A549 (cell line): ENCODE data around the gene ARHGEF16. TPM values are rescaled to one million over a fixed set of nuclear protein-coding genes. Genes with fewer than 3 reads are reported as not detected.

Experiments
- ATAC-seq, 2 experiments: fragments of 200-7000 bp in 1 of 2; fragments of >200 bp in 1 of 2; cut with Nextera tagmentation in 1 of 2; cut with Tn5 transposase in 1 of 2; 3 replicates each; pipeline versions ENCODE4 v1.8.0 to v1.9.1; 2018 to 2020; ENCODE audit warnings: mild to moderate bottlenecking in 1 of 2, moderate library complexity in 1 of 2
- CTCF ChIA-PET: fragments of 300-600 bp; sonication (Branson Sonifier 250); formaldehyde crosslinking; extraction: SDS; loops from one replicate; lab custom pipeline; 2021; ENCODE audit warnings: antibody characterized with exemption, inconsistent platforms; lab: Yijun Ruan, JAX
- POLR2A ChIA-PET: fragments of 350-600 bp; formaldehyde crosslinking; extraction: SDS; loops from one replicate; lab custom pipeline; 2021; ENCODE audit warnings: antibody characterized with exemption, inconsistent platforms; lab: Yijun Ruan, JAX
- DNase-seq, 2 experiments: peaks; one replicate each; pipeline versions ENCODE4 v3.0.0 to v3.0.0-alpha.2; 2011 to 2016; ENCODE audit warnings: low read depth in 1 of 2, low spot score in 1 of 2
- FAIRE-seq: peaks from 2 replicates; lab custom pipeline; 2011; peaks lifted over from hg19 to GRCh38; lab: Jason Lieb, UNC
- H3K27ac ChIP-seq, 2 experiments: fragments of >200 bp; sonication (Bioruptor Twin); formaldehyde crosslinking; 3 replicates each; pipeline ENCODE4 v1.5.1; 2016 to 2017
- H3K4me1 ChIP-seq: fragments of >200 bp; sonication (Bioruptor Twin); formaldehyde crosslinking; 3 replicates; pipeline ENCODE4 v1.6.1; 2016
- H3K4me2 ChIP-seq: fragments of >200 bp; sonication (Bioruptor Twin); formaldehyde crosslinking; 3 replicates; pipeline ENCODE4 v1.6.1; 2016
- H3K4me3 ChIP-seq: fragments of >200 bp; sonication (Bioruptor Twin); formaldehyde crosslinking; 3 replicates; pipeline ENCODE4 v1.5.1; 2016
- H3K9me3 ChIP-seq: fragments of >200 bp; sonication (Bioruptor Twin); formaldehyde crosslinking; 3 replicates; pipeline ENCODE4 v1.6.1; 2016
- ATOH8 ChIP-seq: fragments of 250-450 bp; sonication (Bioruptor Pico); IDR thresholded peaks from 2 replicates; pipeline ENCODE4 v1.5.0; 2020; ENCODE audit warnings: low read depth, mild to moderate bottlenecking, moderate library complexity
- CBX2 ChIP-seq: fragments of 200-600 bp; sonication (generic); IDR thresholded peaks from 2 replicates; pipeline ENCODE4 v1.6.1; 2016; ENCODE audit warnings: low read depth, mild to moderate bottlenecking, borderline replicate concordance
- CHD4 ChIP-seq: fragments of 200-600 bp; sonication (generic); IDR thresholded peaks from 2 replicates; pipeline ENCODE4 v1.6.1; 2016; ENCODE audit warnings: antibody characterized with exemption, mild to moderate bottlenecking, borderline replicate concordance
- EHF ChIP-seq: fragments of 250-450 bp; sonication (Bioruptor Pico); IDR thresholded peaks from 2 replicates; pipeline ENCODE4 v1.5.0; 2020; ENCODE audit warnings: mild to moderate bottlenecking
- ELK1 ChIP-seq: fragments of 150-350 bp; IDR thresholded peaks from 2 replicates; pipeline ENCODE4 v1.6.1; 2014; ENCODE audit warnings: low read depth, mild to moderate bottlenecking, low read length
- EP300 ChIP-seq, 2 experiments: fragments of >200 bp; sonication (Bioruptor Twin); formaldehyde crosslinking; IDR thresholded peaks; 2 replicates in 1 of 2; 3 replicates in 1 of 2; pipeline ENCODE4 v1.6.1; 2016 to 2017
- ESRRA ChIP-seq: fragments of 150-350 bp; IDR thresholded peaks from 2 replicates; pipeline ENCODE4 v1.6.1; 2014; ENCODE audit warnings: mild to moderate bottlenecking, low read length, borderline replicate concordance
- FOSL2 ChIP-seq, 2 experiments: fragments of 450-650 bp in 1 of 2; fragments of >200 bp in 1 of 2; sonication (Bioruptor Twin) in 1 of 2; formaldehyde crosslinking; IDR thresholded peaks; 2 replicates each; pipeline versions ENCODE4 v1.5.0 to v1.6.1; 2016 to 2020; ENCODE audit warnings: mild to moderate bottlenecking in 1 of 2, moderate library complexity in 1 of 2
- GATA3 ChIP-seq: IDR thresholded peaks from 2 replicates; pipeline ENCODE4 v1.6.1; 2012; ENCODE audit warnings: borderline replicate concordance
- HOXB5 ChIP-seq: fragments of 250-450 bp; sonication (Bioruptor Pico); IDR thresholded peaks from 2 replicates; pipeline ENCODE4 v1.5.0; 2020; ENCODE audit warnings: mild to moderate bottlenecking, moderate library complexity
- KDM1A ChIP-seq: fragments of 200-600 bp; sonication (generic); IDR thresholded peaks from 2 replicates; pipeline ENCODE4 v1.6.1; 2016; ENCODE audit warnings: low read depth, mild to moderate bottlenecking
- KDM5A ChIP-seq: fragments of 200-600 bp; sonication (generic); IDR thresholded peaks from 2 replicates; pipeline ENCODE4 v1.6.1; 2016; ENCODE audit warnings: antibody characterized with exemption, mild to moderate bottlenecking
- NFE2L2 ChIP-seq: fragments of 150-350 bp; conservative IDR thresholded peaks from 2 replicates; pipeline ENCODE4 v1.6.1; 2014; ENCODE audit warnings: low read length
- NPAS2 ChIP-seq: fragments of 250-450 bp; sonication (Bioruptor Pico); IDR thresholded peaks from 2 replicates; pipeline ENCODE4 v1.8.0; 2022; ENCODE audit warnings: mild to moderate bottlenecking, moderate library complexity, borderline replicate concordance
- NR3C1 ChIP-seq: fragments of >200 bp; sonication (Bioruptor Twin); formaldehyde crosslinking; IDR thresholded peaks from 3 replicates; pipeline ENCODE4 v1.6.1; 2017
- POLR2A ChIP-seq: IDR thresholded peaks from 2 replicates; pipeline ENCODE4 v1.6.1; 2012; ENCODE audit warnings: mild to moderate bottlenecking, low read length
- POLR2AphosphoS2 ChIP-seq: conservative IDR thresholded peaks from 2 replicates; pipeline ENCODE4 v1.6.1; 2012; ENCODE audit warnings: low read length, improper control_type of control experiment, inconsistent platforms
- RAD21 ChIP-seq, 2 experiments: fragments of >200 bp in 1 of 2; sonication (Bioruptor Twin) in 1 of 2; formaldehyde crosslinking in 1 of 2; IDR thresholded peaks in 1 of 2; conservative IDR thresholded peaks in 1 of 2; 2 replicates in 1 of 2; 3 replicates in 1 of 2; pipeline ENCODE4 v1.6.1; 2012 to 2018; ENCODE audit warnings: inconsistent platforms in 1 of 2
- RARB ChIP-seq: fragments of 250-450 bp; sonication (Bioruptor Pico); IDR thresholded peaks from 2 replicates; pipeline ENCODE4 v1.8.0; 2021; ENCODE audit warnings: mild to moderate bottlenecking, moderate library complexity
- RFX5 ChIP-seq: fragments of 450-650 bp; IDR thresholded peaks from 2 replicates; pipeline ENCODE4 v1.7.1; 2014; ENCODE audit warnings: antibody characterized with exemption, mild to moderate bottlenecking, moderate library complexity
- RNF2 ChIP-seq: fragments of 200-600 bp; sonication (generic); IDR thresholded peaks from 2 replicates; pipeline ENCODE4 v1.6.1; 2016; ENCODE audit warnings: low read depth, mild to moderate bottlenecking, antibody characterized with exemption, moderate library complexity, borderline replicate concordance
- ZFP36 ChIP-seq: fragments of 450-650 bp; IDR thresholded peaks from 2 replicates; pipeline ENCODE4 v1.6.1; 2014; ENCODE audit warnings: borderline replicate concordance; ENCODE audit not compliant: partially characterized antibody
- WGBS: methylation state at CpG from one replicate; pipeline ENCODE4 v1.1.6; 2017; ENCODE audit errors: missing lambda C conversion rate; 5-methylcytosine and 5-hydroxymethylcytosine counted together
- polyA plus RNA-seq, 4 experiments: library from polyadenylated mRNA; depleted of rRNA in 3 of 4; stranded (reverse); fragments of >200 nt; fragmentation: RNase III in 1 of 4; extraction: RNeasy Plus Mini Kit Qiagen cat#74134 plus additional on column Dnase treatment in 1 of 4; gene quantifications; 2 replicates in 3 of 4; 3 replicates in 1 of 4; pipeline ENCODE4 v1.2.3, GENCODE V29; 2011 to 2017
- TF ChIP-seq, protein P1 (sequence below): fragments of >200 bp; sonication (Bioruptor Twin); formaldehyde crosslinking; IDR thresholded peaks from 2 replicates; pipeline ENCODE4 v1.6.1; 2016

ARHGEF16 gene
- polyA plus RNA-seq, 2 of the 4 experiments (the other 2 are of a cell fraction) = 1.4 to 3.2 TPM

- Histone ChIP-seq H3K4me1 (peaks cover 16% of the 10 kb centered on the region), H3K4me2 (no peak overlapping the region), H3K9me3 (peaks cover 4% of the 10 kb centered on the region; the same call in 1 of the 3 replicates), H3K27ac (no peak overlapping the region), H3K4me3 (no peak overlapping the region)
- ChIA-PET CTCF (interaction anchor here (0.8 to 9.5 kb wide), 7 partner anchors 17 to 136 kb away, joined by 3 to 77 read pairs (median 4); no protein-coding TSS in a partner anchor), POLR2A (no interaction called here)
- FAIRE-seq = no peak
- WGBS = 90% methylated on average over 13 of the region's 14 CpGs
- TF ChIP-seq GATA3 (no peak), FOSL2 (IDR thresholded peaks at IDR 0.05) (no peak), FOSL2 (CRISPR knock-in tag; IDR thresholded peaks at IDR 0.05) (no peak), HOXB5 (CRISPR knock-in tag) (no peak), CBX2 (no peak), RAD21 (conservative IDR thresholded peaks at IDR 0.05 in 1 of 2, IDR thresholded peaks at IDR 0.05 in 1 of 2) (no peak), RARB (CRISPR knock-in tag) (no peak), ELK1 (no peak), KDM1A (no peak), NR3C1 (no peak), ESRRA (no peak), POLR2AphosphoS2 (no peak), ATOH8 (CRISPR knock-in tag) (no peak), NPAS2 (no peak), RNF2 (no peak), RFX5 (no peak)
- TF ChIP-seq, protein P1, sequence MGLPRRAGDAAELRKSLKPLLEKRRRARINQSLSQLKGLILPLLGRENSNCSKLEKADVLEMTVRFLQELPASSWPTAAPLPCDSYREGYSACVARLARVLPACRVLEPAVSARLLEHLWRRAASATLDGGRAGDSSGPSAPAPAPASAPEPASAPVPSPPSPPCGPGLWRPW = no peak
- DNase-seq = no peak
- no peak for ATAC-seq
These were observed 30.6 kb downstream of the ARHGEF16 start for GRCh38 chr1:3485016-3485415.

DNA sequence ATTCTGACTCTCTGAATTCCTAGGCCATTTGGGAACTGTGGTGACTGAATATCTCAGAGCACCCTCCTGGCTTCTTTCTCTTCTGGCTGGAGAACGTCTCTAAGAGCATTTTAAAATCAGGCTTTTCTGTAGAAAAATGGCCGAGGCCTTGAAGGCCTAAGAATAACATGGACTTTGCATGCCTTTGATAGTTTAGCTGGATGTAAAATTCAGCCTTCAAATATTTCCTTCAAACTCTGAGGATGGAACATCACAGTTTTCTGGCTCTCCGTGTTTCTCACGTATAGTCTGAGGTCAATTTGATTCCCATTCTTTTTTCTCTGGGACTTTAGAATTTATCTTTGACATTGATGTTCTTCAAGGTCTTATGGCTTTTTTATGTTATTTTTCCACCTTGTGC lies 34.0 kb downstream of the ARHGEF16 start:
- ChIA-PET CTCF (interaction anchor here (0.7 to 9.5 kb wide), 5 partner anchors 35 to 133 kb away, joined by 3 to 77 read pairs (median 6); no protein-coding TSS in a partner anchor), POLR2A (no interaction called here)
- FAIRE-seq = no peak
- no peak overlapping the region for H3K27ac ChIP-seq
- no peak for ATAC-seq
- peaks cover 4% of the 10 kb centered on the region; the same call in 1 of the 3 replicates for H3K9me3 ChIP-seq
- 88% methylated on average over 4 of the region's 4 CpGs for WGBS
- peaks cover 3% of the 10 kb centered on the region; the same call in 1 of the 3 replicates for H3K4me1 ChIP-seq
- H3K4me2 ChIP-seq = no peak overlapping the region
- H3K4me3 ChIP-seq = no peak overlapping the region
- no peak for TF ChIP-seq ZFP36
- TF ChIP-seq KDM5A = no peak
- no peak for TF ChIP-seq POLR2A
- no peak for TF ChIP-seq NFE2L2
- TF ChIP-seq, protein P1 = no peak
- no peak for TF ChIP-seq EP300 (IDR thresholded peaks at IDR 0.05)
- TF ChIP-seq GATA3 = no peak
- no peak for TF ChIP-seq EHF (CRISPR knock-in tag)
- no peak for TF ChIP-seq ATOH8 (CRISPR knock-in tag)
- no peak for TF ChIP-seq ESRRA
- TF ChIP-seq RFX5 = no peak
- no peak for TF ChIP-seq CBX2
- TF ChIP-seq CHD4 = no peak
- no peak for DNase-seq
